ENCODE data around the gene PSPN. TPM values are rescaled to one million over a fixed set of nuclear protein-coding genes. Genes with fewer than 3 reads are reported as not detected.

Gene PSPN
- total and polyA plus RNA-seq, 2 of the 13 experiments (the other 11 are each of a cell fraction or from before 2014, with no cell fraction given) = 0.69 to 1.1 TPM

- Histone ChIP-seq H3K9me3 (ENCODE audit: low read length) (no peaks in the 10 kb centered on the region), H3K4me3 (replicated peaks in 1 of 3; ENCODE audit: insufficient read depth in 1 of 3, low read depth in 2 of 3, low read length in 3 of 3) (peak overlapping the region in 2 of 3 experiments; percentile 20 to 58; a peak in 3 of 6 replicates), H3K4me2 (ENCODE audit: low read depth, low read length) (peak overlapping the region; percentile 65), H3K27me3 (ENCODE audit: control insufficient read depth in 1 of 2, insufficient read depth in 2 of 2, low read length in 2 of 2) (no peaks in the 10 kb centered on the region; a peak in 1 of 5 replicates), H3K4me1 (ENCODE audit: insufficient read depth, low read length) (peaks cover 20% of the 10 kb centered on the region), H3K9ac (ENCODE audit: insufficient read depth, low read depth, low read length) (no peak overlapping the region), H3K79me2 (ENCODE audit: insufficient read depth, low read length) (peaks cover 5% of the 10 kb centered on the region), H3K36me3 (replicated peaks in 1 of 2; ENCODE audit: control insufficient read depth in 1 of 2, insufficient read depth in 2 of 2, low read length in 2 of 2) (no peaks in the 10 kb centered on the region), H2AFZ (ENCODE audit: low read length) (peak overlapping the region; percentile 65), H3K27ac (ENCODE audit: extremely low read length, insufficient read depth, low read length) (no peak overlapping the region), H4K20me1 (ENCODE audit: insufficient read depth, low read length) (no peaks in the 10 kb centered on the region)
- peak; percentile 11; the same call in 2 of the 3 replicates for ATAC-seq
- no peak for DNase-seq (ENCODE audit: low spot score)
- FAIRE-seq = no peak
- in situ Hi-C loops (cut with HindIII; ENCODE audit: extremely low pct_ligation_motif_present, low pct_unique_long_range_greater_than_20kb) = no loop called here
- 12% methylated on average over 9 of the region's 9 CpGs for WGBS (ENCODE audit: low lambda C conversion rate)
- intact Hi-C loops (cut with micrococcal nuclease; ENCODE audit: unreplicated experiment) = no loop called here
- TF ChIP-seq ZNF768 (CRISPR knock-in tag; IDR thresholded peaks at IDR 0.05) = no peak
- TF ChIP-seq, protein P1, sequence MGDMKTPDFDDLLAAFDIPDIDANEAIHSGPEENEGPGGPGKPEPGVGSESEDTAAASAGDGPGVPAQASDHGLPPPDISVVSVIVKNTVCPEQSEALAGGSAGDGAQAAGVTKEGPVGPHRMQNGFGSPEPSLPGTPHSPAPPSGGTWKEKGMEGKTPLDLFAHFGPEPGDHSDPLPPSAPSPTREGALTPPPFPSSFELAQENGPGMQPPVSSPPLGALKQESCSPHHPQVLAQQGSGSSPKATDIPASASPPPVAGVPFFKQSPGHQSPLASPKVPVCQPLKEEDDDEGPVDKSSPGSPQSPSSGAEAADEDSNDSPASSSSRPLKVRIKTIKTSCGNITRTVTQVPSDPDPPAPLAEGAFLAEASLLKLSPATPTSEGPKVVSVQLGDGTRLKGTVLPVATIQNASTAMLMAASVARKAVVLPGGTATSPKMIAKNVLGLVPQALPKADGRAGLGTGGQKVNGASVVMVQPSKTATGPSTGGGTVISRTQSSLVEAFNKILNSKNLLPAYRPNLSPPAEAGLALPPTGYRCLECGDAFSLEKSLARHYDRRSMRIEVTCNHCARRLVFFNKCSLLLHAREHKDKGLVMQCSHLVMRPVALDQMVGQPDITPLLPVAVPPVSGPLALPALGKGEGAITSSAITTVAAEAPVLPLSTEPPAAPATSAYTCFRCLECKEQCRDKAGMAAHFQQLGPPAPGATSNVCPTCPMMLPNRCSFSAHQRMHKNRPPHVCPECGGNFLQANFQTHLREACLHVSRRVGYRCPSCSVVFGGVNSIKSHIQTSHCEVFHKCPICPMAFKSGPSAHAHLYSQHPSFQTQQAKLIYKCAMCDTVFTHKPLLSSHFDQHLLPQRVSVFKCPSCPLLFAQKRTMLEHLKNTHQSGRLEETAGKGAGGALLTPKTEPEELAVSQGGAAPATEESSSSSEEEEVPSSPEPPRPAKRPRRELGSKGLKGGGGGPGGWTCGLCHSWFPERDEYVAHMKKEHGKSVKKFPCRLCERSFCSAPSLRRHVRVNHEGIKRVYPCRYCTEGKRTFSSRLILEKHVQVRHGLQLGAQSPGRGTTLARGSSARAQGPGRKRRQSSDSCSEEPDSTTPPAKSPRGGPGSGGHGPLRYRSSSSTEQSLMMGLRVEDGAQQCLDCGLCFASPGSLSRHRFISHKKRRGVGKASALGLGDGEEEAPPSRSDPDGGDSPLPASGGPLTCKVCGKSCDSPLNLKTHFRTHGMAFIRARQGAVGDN (CRISPR knock-in tag; IDR thresholded peaks at IDR 0.05) = 0 out of 2 replicates have a peak, but pooled peaks have one; percentile 23
- ChIA-PET CTCF (ENCODE audit: low intra/inter-chr PET ratio, low total read pairs) (no interaction called here), POLR2A (interaction anchor here (0.7 to 1.8 kb wide), 3 partner anchors 15 to 1823 kb away, joined by 3 to 7 read pairs (median 3); partner anchors contain the start of gene ALKBH7)
- BruUV-seq (replicated peaks) = no TSS peak
These were observed 17.7 kb downstream of the PSPN start for GRCh38 chr19:6358003-6358402.

GRCh38 chr19:6357174-6357573 lies 18.6 kb downstream of the PSPN start:
- Histone ChIP-seq H3K4me1 (ENCODE audit: insufficient read depth, low read length) (peaks cover 12% of the 10 kb centered on the region), H3K9me3 (ENCODE audit: low read length) (no peaks in the 10 kb centered on the region), H3K36me3 (replicated peaks in 1 of 2; ENCODE audit: control insufficient read depth in 1 of 2, insufficient read depth in 2 of 2, low read length in 2 of 2) (no peaks in the 10 kb centered on the region), H3K9ac (ENCODE audit: insufficient read depth, low read depth, low read length) (no peak overlapping the region), H3K27ac (ENCODE audit: extremely low read length, insufficient read depth, low read length) (no peak overlapping the region), H4K20me1 (ENCODE audit: insufficient read depth, low read length) (no peaks in the 10 kb centered on the region), H3K4me3 (replicated peaks in 1 of 3; ENCODE audit: insufficient read depth in 1 of 3, low read depth in 2 of 3, low read length in 3 of 3) (no peak overlapping the region), H3K4me2 (ENCODE audit: low read depth, low read length) (no peak overlapping the region), H3K79me2 (ENCODE audit: insufficient read depth, low read length) (peaks cover 1% of the 10 kb centered on the region), H2AFZ (ENCODE audit: low read length) (no peak overlapping the region), H3K27me3 (ENCODE audit: control insufficient read depth in 1 of 2, insufficient read depth in 2 of 2, low read length in 2 of 2) (no peaks in the 10 kb centered on the region)
- no peak for ATAC-seq
- no peak for DNase-seq (ENCODE audit: low spot score)
- BruUV-seq (replicated peaks) = no TSS peak
- ChIA-PET POLR2A (interaction anchor here (1.2 to 1.8 kb wide), 2 partner anchors 15 to 157 kb away, joined by 3 to 7 read pairs; partner anchors contain the start of gene ALKBH7), CTCF (ENCODE audit: low intra/inter-chr PET ratio, low total read pairs) (no interaction called here)
- FAIRE-seq = no peak
- in situ Hi-C loops (cut with HindIII; ENCODE audit: extremely low pct_ligation_motif_present, low pct_unique_long_range_greater_than_20kb) = no loop called here
- intact Hi-C loops (cut with micrococcal nuclease; ENCODE audit: unreplicated experiment) = no loop called here
- WGBS (ENCODE audit: low lambda C conversion rate) = 46% methylated on average over 14 of the region's 14 CpGs
- no peak for TF ChIP-seq FOXP1 (IDR thresholded peaks at IDR 0.05)
- no peak for TF ChIP-seq FOXP1 (CRISPR knock-in tag; IDR thresholded peaks at IDR 0.05)
- TF ChIP-seq TRIM22 (IDR thresholded peaks at IDR 0.05) = no peak
- no peak for TF ChIP-seq POLR2A (IDR thresholded peaks at IDR 0.05; ENCODE audit: insufficient read depth in 1 of 2, low read depth in 2 of 2, low read length in 2 of 2)
- no peak for TF ChIP-seq MED13 (CRISPR knock-in tag; IDR thresholded peaks at IDR 0.05)
- TF ChIP-seq CCAR2 (optimal IDR thresholded peaks at IDR 0.05; ENCODE audit: low read depth, low read length) = no peak
- TF ChIP-seq, protein P1 (CRISPR knock-in tag; IDR thresholded peaks at IDR 0.05) = no peak
- no peak for TF ChIP-seq SRF (IDR thresholded peaks at IDR 0.05; ENCODE audit: low read depth, low read length)

All from HepG2 (cell line).